Stomach (tissue), 4 donors: Measurements from ENCODE around the gene SRP68.
A peak's percentile ranks its signal among the peaks of the same experiment; 100 is the strongest.

Experiments
- EP300 ChIP-seq: sonication (generic); formaldehyde crosslinking; IDR thresholded peaks from one replicate; pipeline ENCODE4 v1.6.1; 2017; ENCODE audit warnings: antibody characterized with exemption
- TF ChIP-seq, protein P1 (sequence below), 7 experiments: fragments of 450-650 bp in 4 of 7; fragments of 200-600 bp in 3 of 7; sonication (generic) in 3 of 7; IDR thresholded peaks; one replicate each; pipeline ENCODE4 v1.5.1; 2016 to 2019; ENCODE audit warnings: antibody characterized with exemption in 7 of 7, control low read depth in 2 of 7, mild to moderate bottlenecking in 1 of 7

DNA sequence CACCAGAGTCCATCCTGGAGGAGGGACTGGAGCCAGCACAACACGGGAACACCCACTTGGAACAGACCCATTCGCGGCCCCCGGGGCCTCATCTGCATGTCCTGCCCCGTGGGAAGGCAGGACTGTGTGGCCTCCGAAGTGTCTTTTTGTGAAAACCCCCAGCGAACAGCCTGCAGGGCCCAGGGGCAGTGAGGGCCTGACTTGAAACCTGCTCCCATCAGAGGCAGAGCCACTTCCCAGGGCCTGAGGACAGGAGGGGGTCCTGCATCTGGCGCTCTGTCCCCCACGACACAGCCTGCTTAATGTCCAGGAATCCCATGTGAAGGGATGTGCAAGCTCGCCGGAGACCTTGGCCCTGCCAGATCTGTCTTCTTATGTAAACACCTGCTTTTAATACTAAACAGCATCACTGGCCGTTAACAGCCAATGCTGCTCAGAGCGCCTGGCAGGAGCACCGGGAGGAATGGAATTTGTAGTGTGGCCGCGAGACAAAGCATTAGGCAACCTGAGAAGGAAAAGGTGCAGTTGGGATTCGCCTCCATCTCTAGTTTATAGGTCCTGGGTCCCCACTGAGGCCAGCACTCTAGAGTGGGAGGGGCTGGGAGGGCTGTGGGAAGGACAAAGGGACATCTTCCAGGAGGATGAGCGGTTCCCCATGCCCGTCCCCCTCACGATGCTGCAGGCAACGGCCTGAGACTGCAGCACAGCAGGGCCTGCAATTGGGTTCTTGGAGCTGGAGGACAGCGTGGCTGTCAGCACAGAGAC lies 35.6 kb downstream of the SRP68 start:
- TF ChIP-seq, protein P1, sequence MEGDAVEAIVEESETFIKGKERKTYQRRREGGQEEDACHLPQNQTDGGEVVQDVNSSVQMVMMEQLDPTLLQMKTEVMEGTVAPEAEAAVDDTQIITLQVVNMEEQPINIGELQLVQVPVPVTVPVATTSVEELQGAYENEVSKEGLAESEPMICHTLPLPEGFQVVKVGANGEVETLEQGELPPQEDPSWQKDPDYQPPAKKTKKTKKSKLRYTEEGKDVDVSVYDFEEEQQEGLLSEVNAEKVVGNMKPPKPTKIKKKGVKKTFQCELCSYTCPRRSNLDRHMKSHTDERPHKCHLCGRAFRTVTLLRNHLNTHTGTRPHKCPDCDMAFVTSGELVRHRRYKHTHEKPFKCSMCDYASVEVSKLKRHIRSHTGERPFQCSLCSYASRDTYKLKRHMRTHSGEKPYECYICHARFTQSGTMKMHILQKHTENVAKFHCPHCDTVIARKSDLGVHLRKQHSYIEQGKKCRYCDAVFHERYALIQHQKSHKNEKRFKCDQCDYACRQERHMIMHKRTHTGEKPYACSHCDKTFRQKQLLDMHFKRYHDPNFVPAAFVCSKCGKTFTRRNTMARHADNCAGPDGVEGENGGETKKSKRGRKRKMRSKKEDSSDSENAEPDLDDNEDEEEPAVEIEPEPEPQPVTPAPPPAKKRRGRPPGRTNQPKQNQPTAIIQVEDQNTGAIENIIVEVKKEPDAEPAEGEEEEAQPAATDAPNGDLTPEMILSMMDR (IDR thresholded peaks at IDR 0.05): no peak
- peak; percentile 40 for TF ChIP-seq EP300
